Neuronal stem cell (in vitro differentiated cells): ENCODE measurements around the gene CCDC172.

Source experiments
- DNase-seq: peaks from one replicate; pipeline ENCODE4 v3.0.0-alpha.2; 2013; ENCODE audit warnings: low spot score
- H2AFZ ChIP-seq: one replicate; pipeline ENCODE4 v1.6.1; 2013; ENCODE audit warnings: mild to moderate bottlenecking, low read length, inconsistent platforms
- H2AK5ac ChIP-seq: 2 replicates; pipeline ENCODE4 v1.6.1; 2013; ENCODE audit warnings: low read depth, mild to moderate bottlenecking, inconsistent platforms, low read length, moderate library complexity, mixed read lengths
- H2BK120ac ChIP-seq: 2 replicates; pipeline ENCODE4 v1.6.1; 2013; ENCODE audit warnings: low read depth, mild to moderate bottlenecking, inconsistent platforms, low read length, moderate library complexity, mixed read lengths
- H2BK12ac ChIP-seq: one replicate; pipeline ENCODE4 v1.6.1; 2013; ENCODE audit warnings: low read length, inconsistent platforms
- H2BK15ac ChIP-seq: 2 replicates; pipeline ENCODE4 v1.6.1; 2013; ENCODE audit warnings: mild to moderate bottlenecking, low read length, inconsistent platforms, mixed read lengths
- H2BK5ac ChIP-seq: one replicate; pipeline ENCODE4 v1.6.1; 2013; ENCODE audit warnings: inconsistent platforms, mild to moderate bottlenecking, low read length, moderate library complexity
- H3K14ac ChIP-seq: one replicate; pipeline ENCODE4 v1.6.1; 2013; ENCODE audit warnings: low read length, inconsistent platforms
- H3K18ac ChIP-seq: 2 replicates; pipeline ENCODE4 v1.6.1; 2013; ENCODE audit warnings: low read length, inconsistent platforms
- H3K23ac ChIP-seq: 2 replicates; pipeline ENCODE4 v1.6.1; 2013; ENCODE audit warnings: low read depth, mild to moderate bottlenecking, mixed read lengths, low read length, inconsistent platforms; ENCODE audit not compliant: poor library complexity
- H3K27ac ChIP-seq: replicated peaks from 3 replicates; pipeline ENCODE4 v1.5.1; 2013; ENCODE audit warnings: low read length, inconsistent platforms
- H3K27me3 ChIP-seq, 3 experiments: 2 replicates each; pipeline ENCODE4 v1.6.1; 2013; ENCODE audit warnings: low read length in 3 of 3, mild to moderate bottlenecking in 2 of 3, inconsistent platforms in 1 of 3, low read depth in 1 of 3, mixed read lengths in 1 of 3, moderate library complexity in 1 of 3; ENCODE audit not compliant: control insufficient read depth in 3 of 3, insufficient read depth in 3 of 3
- H3K36me3 ChIP-seq, 2 donors: replicated peaks in 1 of 2; 2 replicates each; pipeline ENCODE4 v1.6.1; 2013; ENCODE audit warnings: low read length in 2 of 2; ENCODE audit not compliant: control insufficient read depth in 2 of 2, insufficient read depth in 2 of 2
- H3K4ac ChIP-seq: 2 replicates; pipeline ENCODE4 v1.6.1; 2013; ENCODE audit warnings: inconsistent platforms, mild to moderate bottlenecking, low read length, moderate library complexity
- H3K4me1 ChIP-seq, 2 donors: 1 replicate in 1 of 2; 2 replicates in 1 of 2; pipeline ENCODE4 v1.6.1; 2013; ENCODE audit warnings: low read length in 2 of 2, low read depth in 1 of 2; ENCODE audit not compliant: control insufficient read depth in 2 of 2, insufficient read depth in 1 of 2
- H3K4me2 ChIP-seq: one replicate; pipeline ENCODE4 v1.6.1; 2013; ENCODE audit warnings: mild to moderate bottlenecking, low read length, inconsistent platforms; ENCODE audit not compliant: insufficient read depth, poor library complexity, severe bottlenecking
- H3K4me3 ChIP-seq, 2 donors: 2 replicates each; pipeline ENCODE4 v1.5.1; 2013; ENCODE audit warnings: low read length in 2 of 2, mild to moderate bottlenecking in 2 of 2, inconsistent platforms in 1 of 2, moderate library complexity in 1 of 2
- H3K79me1 ChIP-seq: one replicate; pipeline ENCODE4 v1.6.1; 2013; ENCODE audit warnings: low read depth, mild to moderate bottlenecking, inconsistent platforms, low read length, moderate library complexity
- H3K9ac ChIP-seq: one replicate; pipeline ENCODE4 v1.6.1; 2013; ENCODE audit warnings: mild to moderate bottlenecking, low read depth, low read length, inconsistent platforms; ENCODE audit not compliant: poor library complexity
- H3K9me3 ChIP-seq, 2 donors: replicated peaks in 1 of 2; 2 replicates each; pipeline versions ENCODE3 to v1.6.1; 2013; ENCODE audit warnings: low read length in 2 of 2, mild to moderate bottlenecking in 2 of 2, inconsistent platforms in 1 of 2, low read depth in 1 of 2, mixed read lengths in 1 of 2, moderate library complexity in 1 of 2; ENCODE audit not compliant: control insufficient read depth in 2 of 2, insufficient read depth in 1 of 2
- H4K8ac ChIP-seq: one replicate; pipeline ENCODE4 v1.6.1; 2013; ENCODE audit warnings: low read depth, mild to moderate bottlenecking, inconsistent platforms, low read length, moderate library complexity
- H4K91ac ChIP-seq: one replicate; pipeline ENCODE4 v1.6.1; 2013; ENCODE audit warnings: low read length, low read depth, mild to moderate bottlenecking, inconsistent platforms; ENCODE audit not compliant: poor library complexity
- WGBS, 2 donors: extraction: QIAGEN DNeasy Blood & Tissue Kit; methylation state at CpG; one replicate each; pipeline ENCODE4 v1.1.7; 2013; ENCODE audit warnings: missing lambda C conversion rate in 2 of 2, mixed read lengths in 1 of 2; ENCODE audit not compliant: insufficient read length in 2 of 2, insufficient replicate concordance in 1 of 2; ENCODE audit errors: extremely low coverage in 2 of 2; 5-methylcytosine and 5-hydroxymethylcytosine counted together

The CCDC172 gene

DNA sequence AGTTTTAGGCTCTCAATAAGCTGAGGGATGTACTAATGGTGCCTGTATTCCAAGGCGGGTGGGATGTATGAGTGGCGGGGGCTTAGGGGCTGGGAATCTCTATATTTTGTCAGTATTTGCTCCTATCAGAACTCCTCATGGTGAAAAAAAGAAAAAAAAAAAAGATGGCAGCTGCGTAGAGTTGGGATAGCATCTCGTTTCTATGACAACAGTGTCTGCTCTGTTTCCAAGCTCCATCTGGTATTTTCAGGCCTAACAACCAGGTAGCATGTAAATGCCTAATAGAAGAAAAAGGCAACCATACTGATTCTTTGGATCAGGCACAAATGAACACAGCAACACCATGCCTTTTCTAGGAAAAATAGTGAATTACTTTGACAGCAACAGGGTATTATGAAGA is 11.7 kb upstream of the CCDC172 start:
- no CpG with 5 or more reads among the region's 4 CpGs for WGBS, 2 donors
- Histone ChIP-seq H3K4me3 (no peak overlapping the region), H4K91ac (no peak overlapping the region), H3K23ac (no peak overlapping the region), H4K8ac (no peak overlapping the region), H2BK15ac (no peak overlapping the region), H3K4me2 (no peak overlapping the region), H3K9ac (no peak overlapping the region), H3K4ac (no peak overlapping the region), H3K4me1 (peaks cover 0 to 6% of the 10 kb centered on the region in 2 donors), H2BK5ac (no peak overlapping the region), H3K27me3 (no peaks in the 10 kb centered on the region), H3K14ac (no peak overlapping the region), H2BK120ac (no peak overlapping the region), H3K9me3 (no peaks in the 10 kb centered on the region), H3K18ac (no peak overlapping the region), H2AK5ac (no peak overlapping the region), H2AFZ (no peak overlapping the region), H3K27ac (no peak overlapping the region), H2BK12ac (no peak overlapping the region), H3K36me3 (no peaks in the 10 kb centered on the region), H3K79me1 (no peaks in the 10 kb centered on the region)
- no peak for DNase-seq

DNA sequence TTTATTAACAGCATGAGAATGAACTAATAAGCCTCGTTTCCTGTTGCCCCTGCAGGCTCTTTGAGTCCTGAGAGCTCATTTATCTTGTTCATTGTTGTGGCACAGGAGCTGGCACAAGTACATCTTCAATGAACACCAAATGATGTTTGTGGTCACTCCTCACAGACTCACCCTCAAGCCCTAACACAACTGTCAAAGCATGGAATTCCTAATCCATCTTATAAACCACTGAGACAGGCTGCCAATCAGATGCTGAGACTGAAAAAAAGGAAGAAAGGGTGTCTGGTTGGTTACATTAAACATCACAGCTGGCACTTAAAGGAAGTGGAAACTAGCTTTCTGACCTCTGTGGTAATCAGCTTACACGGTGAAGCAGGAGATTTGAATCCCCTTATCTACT is 7.7 kb upstream of the CCDC172 start:
- Histone ChIP-seq H3K79me1 (no peaks in the 10 kb centered on the region), H3K4me2 (no peak overlapping the region), H3K36me3 (no peaks in the 10 kb centered on the region), H3K14ac (no peak overlapping the region), H3K27me3 (no peaks in the 10 kb centered on the region), H4K91ac (no peak overlapping the region), H2AFZ (peak overlapping the region; percentile 21), H3K23ac (no peak overlapping the region), H3K4me3 (no peak overlapping the region), H3K9me3 (no peaks in the 10 kb centered on the region), H3K18ac (no peak overlapping the region), H3K27ac (no peak overlapping the region), H3K9ac (no peak overlapping the region), H3K4me1 (peaks cover 0 to 6% of the 10 kb centered on the region in 2 donors), H2BK5ac (no peak overlapping the region), H4K8ac (no peak overlapping the region), H2AK5ac (no peak overlapping the region), H2BK15ac (no peak overlapping the region), H2BK120ac (no peak overlapping the region), H3K4ac (no peak overlapping the region), H2BK12ac (no peak overlapping the region)
- DNase-seq: no peak
- no CpG with 5 or more reads among the region's 2 CpGs for whole genome bisulfite sequencing, 2 donors

DNA sequence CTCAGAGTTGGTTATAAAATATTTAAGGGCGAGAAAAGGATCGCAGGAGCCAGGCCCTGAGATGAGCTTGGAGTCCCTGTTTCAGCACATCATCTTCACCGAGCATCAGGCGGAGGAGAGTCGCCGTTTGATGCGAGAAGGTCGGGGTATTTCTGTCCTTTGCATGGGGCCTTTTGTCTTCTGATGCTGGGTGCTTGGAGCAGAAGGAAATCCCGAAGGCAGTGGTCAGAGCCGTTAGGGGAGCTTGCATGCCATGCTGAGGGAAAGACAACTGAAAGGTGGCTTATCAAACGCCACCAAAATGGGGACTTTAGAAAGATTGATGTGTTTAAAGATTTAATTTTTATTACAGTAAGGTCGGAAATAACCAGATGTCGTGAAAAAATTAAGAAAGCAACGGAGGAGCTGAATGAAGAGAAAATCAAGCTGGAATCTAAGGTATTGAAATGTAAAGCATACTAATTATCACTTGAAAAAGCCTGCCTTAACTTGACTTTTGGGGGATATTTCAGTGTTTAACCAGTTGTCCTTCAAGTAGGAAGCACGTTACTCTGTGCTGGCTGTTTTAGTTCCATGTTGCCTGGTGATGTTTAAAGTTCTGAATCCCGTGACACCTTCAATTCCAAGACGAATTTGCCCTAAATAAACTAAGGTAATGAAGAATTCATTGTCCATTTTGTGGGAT is 845 bp downstream of the CCDC172 start:
- Histone ChIP-seq H3K36me3 (no peaks in the 10 kb centered on the region), H3K27me3 (no peaks in the 10 kb centered on the region), H3K9me3 (peaks cover 0 to 3% of the 10 kb centered on the region in 2 donors), H2BK12ac (no peak overlapping the region), H4K8ac (no peak overlapping the region), H3K27ac (no peak overlapping the region), H2BK15ac (no peak overlapping the region), H2AK5ac (no peak overlapping the region), H3K4me3 (no peak overlapping the region), H3K14ac (no peak overlapping the region), H3K23ac (no peak overlapping the region), H2BK5ac (no peak overlapping the region), H3K4ac (no peak overlapping the region), H2AFZ (peak overlapping the region; percentile 67), H3K9ac (no peak overlapping the region), H2BK120ac (no peak overlapping the region), H3K4me2 (no peak overlapping the region), H3K4me1 (no peaks in the 10 kb centered on the region), H3K79me1 (no peaks in the 10 kb centered on the region), H4K91ac (no peak overlapping the region), H3K18ac (no peak overlapping the region)
- no CpG with 5 or more reads among the region's 17 CpGs for WGBS, 2 donors
- DNase-seq: no peak

DNA sequence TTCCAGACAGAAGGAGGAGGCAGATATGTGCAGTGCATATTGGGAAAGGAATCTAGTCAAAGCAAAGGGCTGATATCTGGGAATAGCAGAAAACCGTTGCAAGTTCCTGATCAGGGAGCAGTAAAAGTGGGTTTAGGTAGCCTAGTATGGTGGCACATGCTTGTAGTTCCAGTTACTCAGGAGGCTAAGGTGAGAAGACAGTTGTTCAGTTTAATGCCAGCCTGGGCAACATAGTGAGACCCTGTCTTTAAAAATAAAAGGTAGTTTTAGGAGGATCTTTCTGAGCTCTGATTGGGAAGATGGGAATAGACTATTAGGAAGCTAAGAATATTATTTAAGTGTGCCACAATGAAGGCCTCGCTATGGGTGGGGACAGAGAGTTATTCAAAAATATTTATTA is 1.7 kb downstream of the CCDC172 start:
- no peak overlapping the region for H2BK12ac ChIP-seq
- no peak overlapping the region for H3K27ac ChIP-seq
- H3K9ac ChIP-seq: no peak overlapping the region
- H2BK5ac ChIP-seq: no peak overlapping the region
- H3K14ac ChIP-seq: no peak overlapping the region
- peaks cover 0 to 3% of the 10 kb centered on the region in 2 donors for H3K9me3 ChIP-seq
- H3K4me2 ChIP-seq: no peak overlapping the region
- no peak overlapping the region for H3K4me3 ChIP-seq
- H3K23ac ChIP-seq: no peak overlapping the region
- WGBS, 2 donors: no CpG with 5 or more reads among the region's 2 CpGs
- no peak overlapping the region for H4K8ac ChIP-seq
- no peak overlapping the region for H3K18ac ChIP-seq
- no peaks in the 10 kb centered on the region for H3K4me1 ChIP-seq
- H2BK120ac ChIP-seq: no peak overlapping the region
- H2AFZ ChIP-seq: no peak overlapping the region
- H4K91ac ChIP-seq: no peak overlapping the region
- no peaks in the 10 kb centered on the region for H3K79me1 ChIP-seq
- no peaks in the 10 kb centered on the region for H3K36me3 ChIP-seq
- H2BK15ac ChIP-seq: no peak overlapping the region
- no peak for DNase-seq
- no peak overlapping the region for H2AK5ac ChIP-seq
- no peaks in the 10 kb centered on the region for H3K27me3 ChIP-seq
- H3K4ac ChIP-seq: no peak overlapping the region
